GM12878 (cell line): Measurements from ENCODE around the gene RNF175. TPM values are rescaled to one million over a fixed set of nuclear protein-coding genes. Genes with fewer than 3 reads are reported as not detected.

Experiments
- ATAC-seq: fragments of 200-7000 bp; cut with Tn5 transposase; 3 replicates; pipeline ENCODE4 v1.9.1; 2020; ENCODE audit warnings: mild to moderate bottlenecking, moderate library complexity
- BruUV-seq: library from RNA; stranded (reverse); fragments of 400-500 nt; replicated peaks from 2 replicates; lab custom pipeline; 2021; lab: Mats Ljungman, UMichigan
- CTCF ChIA-PET: fragments of 300-600 bp; sonication (Branson Sonifier 250); formaldehyde crosslinking; extraction: SDS; loops from one replicate; lab custom pipeline; 2021; ENCODE audit warnings: inconsistent platforms; lab: Yijun Ruan, JAX
- POLR2A ChIA-PET: fragments of 350-600 bp; formaldehyde crosslinking; extraction: SDS; loops from one replicate; lab custom pipeline; 2021; ENCODE audit warnings: inconsistent platforms; lab: Charles Lee
- RAD21 ChIA-PET: fragments of 300-600 bp; sonication (Branson Sonifier 250); formaldehyde crosslinking; loops from one replicate; lab custom pipeline; 2023; ENCODE audit warnings: antibody characterized with exemption; ENCODE audit not compliant: unreplicated experiment; lab: Charles Lee
- SMC1A ChIA-PET: fragments of 300-600 bp; sonication (Branson Sonifier 250); formaldehyde crosslinking; loops from one replicate; lab custom pipeline; 2023; ENCODE audit not compliant: unreplicated experiment, uncharacterized antibody; lab: Charles Lee
- DNase-seq: peaks from one replicate; pipeline ENCODE4 v3.0.0-alpha.2; 2011; ENCODE audit warnings: low read depth, low spot score
- FAIRE-seq: peaks from 3 replicates; lab custom pipeline; 2011; peaks lifted over from hg19 to GRCh38; lab: Jason Lieb, UNC
- H2AFZ ChIP-seq: 2 replicates; pipeline ENCODE4 v1.6.0; 2011; ENCODE audit warnings: low read depth, low read length, control low read depth; ENCODE audit not compliant: control insufficient read depth
- H3K27ac ChIP-seq: 2 replicates; pipeline ENCODE4 v1.5.1; 2011; ENCODE audit warnings: control low read depth; ENCODE audit not compliant: control insufficient read depth, insufficient read depth
- H3K27me3 ChIP-seq, 2 experiments: replicated peaks in 1 of 2; 2 replicates each; pipeline versions ENCODE4 v1.6.0 to v1.6.1; 2011; ENCODE audit warnings: low read length in 1 of 2; ENCODE audit not compliant: control insufficient read depth in 2 of 2, insufficient read depth in 2 of 2
- H3K36me3 ChIP-seq, 2 experiments: 2 replicates each; pipeline ENCODE4 v1.5.1; 2011; ENCODE audit warnings: low read length in 1 of 2; ENCODE audit not compliant: control insufficient read depth in 2 of 2, insufficient read depth in 2 of 2
- H3K4me1 ChIP-seq: 2 replicates; pipeline ENCODE4 v1.6.1; 2011; ENCODE audit warnings: mild to moderate bottlenecking, low read length, moderate library complexity, mixed read lengths; ENCODE audit not compliant: control insufficient read depth, insufficient read depth
- H3K4me2 ChIP-seq: 2 replicates; pipeline ENCODE4 v1.6.0; 2011; ENCODE audit warnings: control low read depth; ENCODE audit not compliant: control insufficient read depth, insufficient read depth
- H3K4me3 ChIP-seq: fragments of 200-600 bp; sonication (generic); 2 replicates; pipeline ENCODE4 v1.5.1; 2016
- H3K79me2 ChIP-seq: 2 replicates; pipeline ENCODE4 v1.6.0; 2011; ENCODE audit warnings: low read length; ENCODE audit not compliant: control insufficient read depth, insufficient read depth
- H3K9ac ChIP-seq: 2 replicates; pipeline ENCODE4 v1.8.0; 2011; ENCODE audit warnings: low read length, control low read depth, mixed read lengths; ENCODE audit not compliant: control insufficient read depth, insufficient read depth
- H3K9me3 ChIP-seq: replicated peaks from 3 replicates; pipeline ENCODE4 v1.5.1; 2011; ENCODE audit warnings: mild to moderate bottlenecking, low read length; ENCODE audit not compliant: control insufficient read depth, insufficient read depth
- H4K20me1 ChIP-seq: 2 replicates; pipeline ENCODE4 v1.6.0; 2011; ENCODE audit not compliant: control insufficient read depth, insufficient read depth
- CBFB ChIP-seq: IDR thresholded peaks from 2 replicates; pipeline ENCODE4 v1.6.1; 2016; ENCODE audit warnings: antibody characterized with exemption, low read depth
- CEBPB ChIP-seq, 2 experiments: fragments of 150-350 bp in 1 of 2; IDR thresholded peaks; 2 replicates each; pipeline ENCODE4 v1.6.1; 2012 to 2014; ENCODE audit warnings: low read depth in 2 of 2, low read length in 2 of 2, borderline replicate concordance in 1 of 2, inconsistent platforms in 1 of 2
- CHD2 ChIP-seq: IDR thresholded peaks from 2 replicates; pipeline ENCODE4 v1.6.1; 2011; ENCODE audit warnings: low read depth, low read length, improper control_type of control experiment, borderline replicate concordance
- CTCF ChIP-seq, 3 experiments: IDR thresholded peaks in 2 of 3; conservative IDR thresholded peaks in 1 of 3; 2 replicates each; pipeline ENCODE4 v1.5.1; 2011; ENCODE audit warnings: low read depth in 3 of 3, low read length in 3 of 3, mild to moderate bottlenecking in 3 of 3, control low read depth in 2 of 3, moderate library complexity in 2 of 3, inconsistent platforms in 1 of 3, mixed read lengths in 1 of 3; ENCODE audit not compliant: control insufficient read depth in 2 of 3, insufficient read depth in 1 of 3; ENCODE audit errors: extremely low read depth in 1 of 3
- DPF2 ChIP-seq: fragments of 450-650 bp; IDR thresholded peaks from 2 replicates; pipeline ENCODE4 v1.6.1; 2017; ENCODE audit warnings: mild to moderate bottlenecking
- EGR1 ChIP-seq, 2 experiments: IDR thresholded peaks; 1 replicate in 1 of 2; 2 replicates in 1 of 2; pipeline ENCODE4 v1.6.1; 2011 to 2012; ENCODE audit warnings: low read depth in 2 of 2, low read length in 2 of 2, borderline replicate concordance in 1 of 2, mild to moderate bottlenecking in 1 of 2, moderate library complexity in 1 of 2
- HCFC1 ChIP-seq: fragments of 150-350 bp; IDR thresholded peaks from 2 replicates; pipeline ENCODE4 v1.6.1; 2014; ENCODE audit warnings: low read length
- HDAC6 ChIP-seq: fragments of 200-600 bp; sonication (generic); IDR thresholded peaks from one replicate; pipeline ENCODE4 v1.8.0; 2017; ENCODE audit warnings: antibody characterized with exemption; ENCODE audit not compliant: unreplicated experiment
- IRF3 ChIP-seq: fragments of 450-650 bp; IDR thresholded peaks from 2 replicates; pipeline ENCODE4 v1.6.1; 2014; ENCODE audit warnings: mild to moderate bottlenecking
- KAT2A ChIP-seq: conservative IDR thresholded peaks from 2 replicates; pipeline ENCODE4 v1.6.1; 2011; ENCODE audit warnings: low read depth, low read length; ENCODE audit not compliant: control insufficient read depth
- KDM1A ChIP-seq: fragments of 200-600 bp; sonication (generic); IDR thresholded peaks from 2 replicates; pipeline ENCODE4 v1.6.1; 2016; ENCODE audit warnings: borderline replicate concordance
- POLR2A ChIP-seq: IDR thresholded peaks from 2 replicates; pipeline ENCODE4 v1.6.1; 2011; ENCODE audit warnings: low read depth, mild to moderate bottlenecking, low read length
- POLR2AphosphoS5 ChIP-seq: IDR thresholded peaks from 2 replicates; pipeline ENCODE4 v1.6.1; 2011; ENCODE audit warnings: mild to moderate bottlenecking, low read length, inconsistent platforms
- SIN3A ChIP-seq: IDR thresholded peaks from 2 replicates; pipeline ENCODE4 v1.6.1; 2012; ENCODE audit warnings: low read depth, low read length, improper control_type of control experiment
- SMAD5 ChIP-seq: IDR thresholded peaks from 2 replicates; pipeline ENCODE4 v1.6.1; 2016; ENCODE audit warnings: antibody characterized with exemption, low read depth
- ZNF384 ChIP-seq: IDR thresholded peaks from 2 replicates; pipeline ENCODE4 v1.6.1; 2012; ENCODE audit warnings: low read depth, mild to moderate bottlenecking, low read length, improper control_type of control experiment, borderline replicate concordance
- ZNF622 ChIP-seq: fragments of 450-650 bp; IDR thresholded peaks from 2 replicates; pipeline ENCODE4 v1.6.1; 2017; ENCODE audit warnings: mild to moderate bottlenecking, inconsistent platforms
- WGBS: methylation state at CpG from one replicate; pipeline ENCODE4 v1.1.6; 2016; ENCODE audit warnings: low lambda C conversion rate; ENCODE audit not compliant: insufficient replicate concordance, insufficient coverage; ENCODE audit errors: missing lambda C conversion rate; 5-methylcytosine and 5-hydroxymethylcytosine counted together
- in situ Hi-C: fragments of 300-500 bp; cut with MboI; formaldehyde crosslinking; loops from 9 replicates; pipeline ENCODE4 v1.14.3; 2018; ENCODE audit warnings: mixed read lengths
- intact Hi-C: fragments of 100-400 bp; cut with micrococcal nuclease; formaldehyde crosslinking; loops from one replicate; pipeline ENCODE4 v1.14.2; 2022; ENCODE audit not compliant: unreplicated experiment
- polyA plus RNA-seq, 11 experiments: library from polyadenylated mRNA; depleted of rRNA in 4 of 11; unstranded in 6 of 11; stranded (reverse) in 5 of 11; fragments of >200 nt; fragmentation: Nextera tagmentation in 4 of 11; fragmentation: Illumina TruSeq in 1 of 11; extraction: Ambion mirVana in 4 of 11; extraction: Trizol in 1 of 11; gene quantifications; 1 replicate in 1 of 11; 2 replicates in 10 of 11; pipeline versions ENCODE4 v1.2.1 to v1.2.3, GENCODE V29; 2011 to 2016; ENCODE audit warnings: inconsistent platforms in 2 of 11, missing spikeins in 2 of 11, low read depth in 1 of 11
- total RNA-seq, 4 experiments: library from RNA; depleted of rRNA in 3 of 4; stranded (reverse); fragments of >200 nt in 3 of 4; fragmentation: Illumina TruSeq in 1 of 4; extraction: Trizol in 1 of 4; gene quantifications; 2 replicates each; pipeline versions ENCODE4 v1.2.1 to v1.2.3, GENCODE V29; 2013 to 2021
- TF ChIP-seq, protein P1 (sequence below): IDR thresholded peaks from 2 replicates; pipeline ENCODE4 v1.6.1; 2012; ENCODE audit warnings: mild to moderate bottlenecking, low read depth, low read length

Gene RNF175
- total and polyA plus RNA-seq, 10 of the 15 experiments (the other 5 are each of a cell fraction or from before 2014, with no cell fraction given): not detected

- intact Hi-C loops (no loop called here), in situ Hi-C loops (no loop called here)
- ChIA-PET CTCF (interaction anchor here (1.1 kb wide), 1 partner anchor 9 kb away, joined by 3 read pairs; no protein-coding TSS in a partner anchor), SMC1A (no interaction called here), POLR2A (no interaction called here), RAD21 (no interaction called here)
- H4K20me1 ChIP-seq: no peaks in the 10 kb centered on the region
- peaks cover 4 to 10% of the 10 kb centered on the region in 2 experiments for H3K27me3 ChIP-seq
- no peaks in the 10 kb centered on the region for H3K4me1 ChIP-seq
- TF ChIP-seq, protein P1, sequence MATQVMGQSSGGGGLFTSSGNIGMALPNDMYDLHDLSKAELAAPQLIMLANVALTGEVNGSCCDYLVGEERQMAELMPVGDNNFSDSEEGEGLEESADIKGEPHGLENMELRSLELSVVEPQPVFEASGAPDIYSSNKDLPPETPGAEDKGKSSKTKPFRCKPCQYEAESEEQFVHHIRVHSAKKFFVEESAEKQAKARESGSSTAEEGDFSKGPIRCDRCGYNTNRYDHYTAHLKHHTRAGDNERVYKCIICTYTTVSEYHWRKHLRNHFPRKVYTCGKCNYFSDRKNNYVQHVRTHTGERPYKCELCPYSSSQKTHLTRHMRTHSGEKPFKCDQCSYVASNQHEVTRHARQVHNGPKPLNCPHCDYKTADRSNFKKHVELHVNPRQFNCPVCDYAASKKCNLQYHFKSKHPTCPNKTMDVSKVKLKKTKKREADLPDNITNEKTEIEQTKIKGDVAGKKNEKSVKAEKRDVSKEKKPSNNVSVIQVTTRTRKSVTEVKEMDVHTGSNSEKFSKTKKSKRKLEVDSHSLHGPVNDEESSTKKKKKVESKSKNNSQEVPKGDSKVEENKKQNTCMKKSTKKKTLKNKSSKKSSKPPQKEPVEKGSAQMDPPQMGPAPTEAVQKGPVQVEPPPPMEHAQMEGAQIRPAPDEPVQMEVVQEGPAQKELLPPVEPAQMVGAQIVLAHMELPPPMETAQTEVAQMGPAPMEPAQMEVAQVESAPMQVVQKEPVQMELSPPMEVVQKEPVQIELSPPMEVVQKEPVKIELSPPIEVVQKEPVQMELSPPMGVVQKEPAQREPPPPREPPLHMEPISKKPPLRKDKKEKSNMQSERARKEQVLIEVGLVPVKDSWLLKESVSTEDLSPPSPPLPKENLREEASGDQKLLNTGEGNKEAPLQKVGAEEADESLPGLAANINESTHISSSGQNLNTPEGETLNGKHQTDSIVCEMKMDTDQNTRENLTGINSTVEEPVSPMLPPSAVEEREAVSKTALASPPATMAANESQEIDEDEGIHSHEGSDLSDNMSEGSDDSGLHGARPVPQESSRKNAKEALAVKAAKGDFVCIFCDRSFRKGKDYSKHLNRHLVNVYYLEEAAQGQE: no peak
- TF ChIP-seq DPF2 (no peak), CEBPB (IDR thresholded peaks at IDR 0.05; ENCODE audit: borderline replicate concordance in 1 of 2, low read depth in 2 of 2, low read length in 2 of 2) (no peak), ZNF622 (no peak), HDAC6 (no peak), SMAD5 (no peak), CHD2 (no peak), SIN3A (no peak), KDM1A (no peak), CTCF (IDR thresholded peaks at IDR 0.05 in 2 of 3, conservative IDR thresholded peaks at IDR 0.05 in 1 of 3; ENCODE audit: control insufficient read depth in 2 of 3, extremely low read depth in 1 of 3, insufficient read depth in 1 of 3, low read depth in 3 of 3, low read length in 3 of 3) (no peak), ZNF384 (no peak), CBFB (no peak), IRF3 (no peak), HCFC1 (no peak), EGR1 (IDR thresholded peaks at IDR 0.05; ENCODE audit: borderline replicate concordance in 1 of 2, low read depth in 2 of 2, low read length in 2 of 2) (no peak), POLR2AphosphoS5 (no peak), KAT2A (no peak), POLR2A (no peak)
- no peak overlapping the region for H3K27ac ChIP-seq
- 69% methylated on average over 2 of the region's 2 CpGs for WGBS
- H3K4me3 ChIP-seq: no peak overlapping the region
- no peak overlapping the region for H3K9ac ChIP-seq
- ATAC-seq: no peak
- BruUV-seq: no TSS peak
- DNase-seq: no peak
- FAIRE-seq: no peak
- no peaks in the 10 kb centered on the region for H3K36me3 ChIP-seq
- no peaks in the 10 kb centered on the region for H3K79me2 ChIP-seq
- H3K4me2 ChIP-seq: no peak overlapping the region
- H2AFZ ChIP-seq: no peak overlapping the region
- H3K9me3 ChIP-seq: no peaks in the 10 kb centered on the region; the same call in 2 of the 3 replicates
Measured at GRCh38 chr4:153758136-153758535, 1.7 kb downstream of the RNF175 start.
